Large intestine (tissue), 3 donors: Measurements from ENCODE around the gene RNF152. TPM values are rescaled to one million over a fixed set of nuclear protein-coding genes. Genes with fewer than 3 reads are reported as not detected.

Source experiments
- DNase-seq, 2 donors: peaks; one replicate each; pipeline versions ENCODE4 v3.0.0 to v3.0.0-alpha.2; 2013
- H3K27ac ChIP-seq: one replicate; pipeline ENCODE4 v1.5.1; 2013; ENCODE audit warnings: low read length
- H3K27me3 ChIP-seq: 2 replicates; pipeline ENCODE4 v1.6.1; 2013; ENCODE audit warnings: low read length; ENCODE audit not compliant: control insufficient read depth, insufficient read depth
- H3K36me3 ChIP-seq: 2 replicates; pipeline ENCODE4 v1.6.1; 2013; ENCODE audit warnings: low read length; ENCODE audit not compliant: control insufficient read depth, insufficient read depth
- H3K4me1 ChIP-seq: one replicate; pipeline ENCODE4 v1.6.1; 2013; ENCODE audit warnings: low read length; ENCODE audit not compliant: control insufficient read depth, insufficient read depth
- H3K4me3 ChIP-seq: one replicate; pipeline ENCODE4 v1.5.1; 2013; ENCODE audit warnings: low read length
- H3K9me3 ChIP-seq: one replicate; pipeline ENCODE4 v1.6.1; 2013; ENCODE audit warnings: mild to moderate bottlenecking, low read depth, low read length, moderate library complexity; ENCODE audit not compliant: control insufficient read depth
- WGBS: methylation state at CpG from one replicate; pipeline ENCODE4 v1.1.5; 2013; ENCODE audit warnings: low lambda C conversion rate; ENCODE audit not compliant: insufficient coverage; 5-methylcytosine and 5-hydroxymethylcytosine counted together
- polyA plus RNA-seq: library from polyadenylated mRNA; unstranded; fragments of 120-200 nt; gene quantifications from one replicate; pipeline ENCODE4 v1.2.1, GENCODE V29; 2013

Gene RNF152
- polyA plus RNA-seq, 1 donor: 3.2 TPM

GRCh38 chr18:61841706-61842105 is 51.1 kb downstream of the RNF152 start:
- DNase-seq: no peak
- no peaks in the 10 kb centered on the region for H3K4me1 ChIP-seq
- no peak overlapping the region for H3K4me3 ChIP-seq
- no CpG with 5 or more reads among the region's 3 CpGs for WGBS
- peaks cover 2% of the 10 kb centered on the region for H3K9me3 ChIP-seq
- no peaks in the 10 kb centered on the region for H3K36me3 ChIP-seq
- H3K27ac ChIP-seq: no peak overlapping the region
- no peaks in the 10 kb centered on the region for H3K27me3 ChIP-seq

GRCh38 chr18:61840324-61840723 is 52.5 kb downstream of the RNF152 start:
- Histone ChIP-seq H3K27ac (no peak overlapping the region), H3K4me3 (no peak overlapping the region), H3K36me3 (no peaks in the 10 kb centered on the region), H3K4me1 (no peaks in the 10 kb centered on the region), H3K27me3 (no peaks in the 10 kb centered on the region), H3K9me3 (peaks cover 2% of the 10 kb centered on the region)
- no peak for DNase-seq
- WGBS: no CpG with 5 or more reads among the region's 1 CpG

- no peaks in the 10 kb centered on the region for H3K36me3 ChIP-seq
- no peak overlapping the region for H3K4me3 ChIP-seq
- no peak overlapping the region for H3K27ac ChIP-seq
- WGBS: no CpG with 5 or more reads among the region's 5 CpGs
- no peaks in the 10 kb centered on the region for H3K27me3 ChIP-seq
- H3K9me3 ChIP-seq: no peaks in the 10 kb centered on the region
- no peak for DNase-seq
- H3K4me1 ChIP-seq: no peaks in the 10 kb centered on the region
These were observed 54.3 kb downstream of the RNF152 start for GRCh38 chr18:61838521-61838920.

DNA sequence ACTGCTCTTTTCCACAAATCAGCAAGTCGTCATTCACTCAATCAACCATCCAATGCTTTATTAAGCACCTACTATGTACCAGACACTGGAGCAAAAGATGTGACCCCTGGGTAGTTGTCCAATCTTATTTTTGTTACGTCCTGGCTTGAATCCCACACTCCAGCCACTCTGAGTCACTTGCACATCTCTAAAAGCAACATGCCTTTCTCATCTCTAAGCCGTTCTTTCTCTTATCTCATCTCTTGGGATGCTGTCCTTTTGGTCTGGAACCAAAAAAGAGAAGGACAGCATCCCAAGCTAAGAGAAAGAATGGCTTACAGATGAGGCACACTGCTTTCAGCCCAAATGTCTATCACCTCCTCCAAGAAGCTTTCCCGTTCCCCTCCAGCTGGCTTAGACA is 58.8 kb downstream of the RNF152 start:
- H3K4me1 ChIP-seq: peaks cover 4% of the 10 kb centered on the region
- H3K4me3 ChIP-seq: no peak overlapping the region
- no peak for DNase-seq
- H3K36me3 ChIP-seq: no peaks in the 10 kb centered on the region
- no peaks in the 10 kb centered on the region for H3K9me3 ChIP-seq
- 100% methylated on average over 1 of the region's 4 CpGs for WGBS
- H3K27me3 ChIP-seq: no peaks in the 10 kb centered on the region
- H3K27ac ChIP-seq: no peak overlapping the region

DNA sequence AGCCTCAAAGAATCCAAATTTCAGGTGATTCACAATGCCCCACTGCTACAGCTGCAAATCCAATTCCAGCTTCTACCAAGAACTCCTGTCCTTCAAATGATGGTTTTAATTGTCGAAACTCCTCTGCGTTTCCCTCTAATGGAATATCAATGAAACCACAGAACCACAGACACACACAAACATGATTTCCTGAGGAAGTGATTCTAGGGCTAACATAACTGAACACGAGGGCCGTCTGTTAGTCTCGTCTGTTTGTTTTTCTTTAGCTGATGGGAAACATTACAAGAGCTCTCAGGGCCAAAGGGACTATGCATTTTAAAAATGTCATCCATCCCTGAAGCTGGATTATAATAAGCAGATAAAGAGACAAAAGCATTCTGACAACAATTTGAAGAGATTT is 59.4 kb downstream of the RNF152 start:
- Histone ChIP-seq H3K27ac (no peak overlapping the region), H3K36me3 (no peaks in the 10 kb centered on the region)
- no CpG with 5 or more reads among the region's 5 CpGs for WGBS

GRCh38 chr18:61832858-61833257 is 59.9 kb downstream of the RNF152 start:
- DNase-seq: no peak
- Histone ChIP-seq H3K4me1 (peaks cover 6% of the 10 kb centered on the region), H3K4me3 (no peak overlapping the region), H3K27ac (no peak overlapping the region), H3K9me3 (no peaks in the 10 kb centered on the region), H3K36me3 (no peaks in the 10 kb centered on the region), H3K27me3 (no peaks in the 10 kb centered on the region)
- WGBS: no CpG with 5 or more reads among the region's 2 CpGs

More for the DNA sequence above, 59.4 kb downstream of the RNF152 start:
- peaks cover 6% of the 10 kb centered on the region for H3K4me1 ChIP-seq
- no peaks in the 10 kb centered on the region for H3K9me3 ChIP-seq
- no peak overlapping the region for H3K4me3 ChIP-seq
- no peaks in the 10 kb centered on the region for H3K27me3 ChIP-seq
- DNase-seq: no peak

DNA sequence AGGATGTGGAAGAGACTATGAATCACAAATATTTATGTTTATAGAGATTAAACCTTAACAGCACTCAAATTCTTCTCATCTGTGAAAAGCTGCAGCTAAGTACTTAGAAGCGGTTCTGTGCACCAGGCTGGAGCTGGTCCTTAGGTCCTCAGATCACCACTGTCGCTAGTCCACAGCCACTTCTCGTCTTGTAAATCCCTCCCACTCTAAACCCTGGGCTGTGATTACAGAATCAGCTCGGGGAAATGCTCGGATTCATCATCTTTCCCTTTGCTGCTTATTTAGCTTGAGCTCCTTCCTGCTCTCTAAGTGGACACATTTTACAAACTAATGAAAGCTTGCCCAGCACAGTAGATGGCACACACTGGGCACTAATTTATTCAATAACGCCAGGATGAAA is 61.7 kb downstream of the RNF152 start:
- Histone ChIP-seq H3K27ac (no peak overlapping the region), H3K9me3 (no peaks in the 10 kb centered on the region), H3K27me3 (no peaks in the 10 kb centered on the region), H3K36me3 (no peaks in the 10 kb centered on the region), H3K4me3 (no peak overlapping the region), H3K4me1 (peaks cover 6% of the 10 kb centered on the region)
- WGBS: 60% methylated on average over 1 of the region's 6 CpGs
- DNase-seq: no peak

DNA sequence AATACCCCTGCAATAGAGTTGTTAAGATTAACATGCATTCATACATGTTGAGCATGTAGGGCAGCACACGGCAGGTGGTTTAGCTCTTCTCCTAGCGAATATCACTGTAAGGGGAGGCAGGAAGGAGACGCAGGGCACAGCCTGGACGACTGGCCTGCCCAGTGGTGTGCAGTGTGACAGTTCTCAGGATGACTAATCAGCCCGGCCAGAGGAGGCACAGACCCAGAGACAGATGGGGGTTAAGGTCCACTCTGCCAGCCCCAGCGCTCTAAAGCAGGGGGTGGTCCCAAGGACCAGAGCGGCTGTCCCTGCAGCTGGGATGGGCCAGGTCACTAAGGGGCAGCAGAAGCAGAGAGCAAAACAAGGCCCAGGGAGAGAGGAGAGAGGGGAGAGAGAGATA is 63.7 kb downstream of the RNF152 start:
- no peak overlapping the region for H3K27ac ChIP-seq
- H3K4me1 ChIP-seq: peaks cover 6% of the 10 kb centered on the region
- peak in 1 of 2 donors; percentile 12 for DNase-seq
- no CpG with 5 or more reads among the region's 7 CpGs for WGBS
- no peak overlapping the region for H3K4me3 ChIP-seq
- no peaks in the 10 kb centered on the region for H3K36me3 ChIP-seq
- H3K9me3 ChIP-seq: no peaks in the 10 kb centered on the region
- no peaks in the 10 kb centered on the region for H3K27me3 ChIP-seq

- no peak overlapping the region for H3K4me3 ChIP-seq
- no peaks in the 10 kb centered on the region for H3K36me3 ChIP-seq
- no peak for DNase-seq
- no CpG with 5 or more reads among the region's 3 CpGs for WGBS
- H3K4me1 ChIP-seq: peaks cover 6% of the 10 kb centered on the region
- no peak overlapping the region for H3K27ac ChIP-seq
- H3K9me3 ChIP-seq: no peaks in the 10 kb centered on the region
- H3K27me3 ChIP-seq: no peaks in the 10 kb centered on the region
These were observed 65.2 kb downstream of the RNF152 start for GRCh38 chr18:61827591-61827990.

DNA sequence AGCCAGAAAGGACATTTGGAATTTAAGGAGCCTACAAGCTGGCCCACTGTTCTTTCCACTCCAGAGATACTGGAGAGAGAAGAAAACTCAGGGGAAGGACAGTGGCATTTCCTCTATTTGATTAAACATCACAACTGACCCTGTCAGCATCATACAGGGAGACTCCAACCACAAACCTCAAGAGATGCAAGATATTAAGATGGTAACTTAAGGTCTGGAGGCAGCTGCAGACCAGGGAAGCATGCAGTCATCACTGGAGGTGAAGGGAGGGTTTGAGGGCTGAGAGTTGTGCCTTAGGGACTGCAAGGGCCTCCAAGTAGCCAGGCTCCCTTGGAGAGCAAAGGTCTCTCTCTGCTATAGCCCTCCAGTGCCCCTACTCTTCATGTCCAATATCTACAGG is 67.4 kb downstream of the RNF152 start:
- Histone ChIP-seq H3K27ac (no peak overlapping the region), H3K4me3 (no peak overlapping the region), H3K27me3 (no peaks in the 10 kb centered on the region), H3K4me1 (peaks cover 6% of the 10 kb centered on the region), H3K9me3 (no peaks in the 10 kb centered on the region), H3K36me3 (no peaks in the 10 kb centered on the region)
- no peak for DNase-seq

DNA sequence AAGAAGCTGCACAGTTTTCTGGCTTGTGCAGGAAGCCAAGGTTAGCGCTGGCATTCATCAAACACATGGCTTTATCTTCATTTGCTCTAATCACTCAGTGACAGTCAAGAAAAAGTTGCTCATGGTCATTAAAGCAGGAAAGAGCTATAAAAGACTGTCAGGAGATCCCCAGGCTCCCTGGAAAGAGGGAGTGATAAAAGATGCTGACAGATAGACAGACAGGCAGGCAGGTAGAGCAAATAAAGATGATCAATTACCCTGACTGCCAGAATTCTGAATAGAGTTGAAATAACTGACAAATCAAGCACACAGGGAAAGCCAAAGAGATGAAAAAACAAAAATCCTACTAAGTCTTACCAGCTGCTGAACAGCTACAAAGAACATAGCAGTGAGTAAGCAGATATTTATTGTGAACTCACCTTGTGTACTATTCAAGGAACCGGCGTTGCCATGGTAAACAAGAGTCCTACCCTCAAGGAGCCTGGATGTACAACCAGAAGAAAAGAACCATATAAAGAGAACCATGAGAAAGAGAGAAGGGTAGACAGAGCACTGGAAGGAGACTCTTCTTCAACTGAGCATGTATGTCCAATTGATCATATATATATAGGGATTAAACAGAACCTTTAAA is 68.0 kb downstream of the RNF152 start:
- H3K4me3 ChIP-seq: no peak overlapping the region
- H3K27ac ChIP-seq: no peak overlapping the region
- no CpG with 5 or more reads among the region's 3 CpGs for WGBS
- H3K4me1 ChIP-seq: peaks cover 6% of the 10 kb centered on the region
- H3K36me3 ChIP-seq: no peaks in the 10 kb centered on the region
- no peaks in the 10 kb centered on the region for H3K9me3 ChIP-seq
- peak in 1 of 2 donors; percentile 23 for DNase-seq
- H3K27me3 ChIP-seq: no peaks in the 10 kb centered on the region
